ENCODE data around the gene APOM.

DNA sequence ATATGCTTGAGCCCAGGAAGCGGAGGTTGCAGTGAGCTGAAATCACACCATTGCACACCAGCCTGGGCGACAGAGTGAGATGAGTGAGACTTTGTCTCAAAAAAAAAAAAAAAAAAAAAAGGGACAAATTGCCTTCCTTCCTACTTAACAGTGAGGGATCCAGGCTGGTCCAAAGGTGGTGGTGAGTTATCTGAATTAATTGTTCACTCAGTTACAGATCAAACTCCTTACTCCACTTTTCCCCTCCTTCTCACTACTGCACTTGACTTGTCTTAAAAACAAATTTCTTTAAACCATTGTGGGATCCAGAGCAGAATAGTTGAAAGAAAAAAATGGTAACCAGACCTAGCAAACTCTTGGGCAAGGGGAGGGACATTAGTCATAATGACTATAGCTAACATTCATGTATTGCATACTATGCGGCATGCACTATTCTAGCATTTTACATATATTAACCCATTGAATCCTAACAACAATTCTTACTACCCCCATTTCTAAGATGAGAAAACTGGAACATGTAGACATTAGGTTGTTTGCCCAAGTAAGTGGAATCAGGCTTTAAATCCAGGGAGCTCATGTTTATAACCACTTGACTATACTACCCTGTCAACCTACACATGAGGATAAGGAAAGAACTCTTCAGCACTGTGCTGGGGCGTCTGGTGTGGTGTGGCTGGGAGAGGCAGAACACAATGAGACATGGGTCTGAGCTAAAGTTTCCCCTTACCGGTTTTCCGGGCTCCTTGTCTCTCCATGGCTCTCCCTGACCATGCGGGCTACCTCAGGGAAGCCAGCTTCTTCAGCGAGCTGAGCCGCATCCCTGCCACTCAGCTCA is 7.6 kb downstream of the APOM start:
- TF ChIP-seq, protein P1, sequence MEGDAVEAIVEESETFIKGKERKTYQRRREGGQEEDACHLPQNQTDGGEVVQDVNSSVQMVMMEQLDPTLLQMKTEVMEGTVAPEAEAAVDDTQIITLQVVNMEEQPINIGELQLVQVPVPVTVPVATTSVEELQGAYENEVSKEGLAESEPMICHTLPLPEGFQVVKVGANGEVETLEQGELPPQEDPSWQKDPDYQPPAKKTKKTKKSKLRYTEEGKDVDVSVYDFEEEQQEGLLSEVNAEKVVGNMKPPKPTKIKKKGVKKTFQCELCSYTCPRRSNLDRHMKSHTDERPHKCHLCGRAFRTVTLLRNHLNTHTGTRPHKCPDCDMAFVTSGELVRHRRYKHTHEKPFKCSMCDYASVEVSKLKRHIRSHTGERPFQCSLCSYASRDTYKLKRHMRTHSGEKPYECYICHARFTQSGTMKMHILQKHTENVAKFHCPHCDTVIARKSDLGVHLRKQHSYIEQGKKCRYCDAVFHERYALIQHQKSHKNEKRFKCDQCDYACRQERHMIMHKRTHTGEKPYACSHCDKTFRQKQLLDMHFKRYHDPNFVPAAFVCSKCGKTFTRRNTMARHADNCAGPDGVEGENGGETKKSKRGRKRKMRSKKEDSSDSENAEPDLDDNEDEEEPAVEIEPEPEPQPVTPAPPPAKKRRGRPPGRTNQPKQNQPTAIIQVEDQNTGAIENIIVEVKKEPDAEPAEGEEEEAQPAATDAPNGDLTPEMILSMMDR (IDR thresholded peaks at IDR 0.05): no peak
- TF ChIP-seq POLR2A (IDR thresholded peaks at IDR 0.05): no peak

Data from transverse colon (tissue), 3 donors.